GM19351 (cell line): ENCODE results near the gene WDR75.
"Not testable (repeated sequence)": the region's sequence is repeated elsewhere in the genome, so short reads cannot be mapped to it uniquely, and the experiment has no call there.

Experiments
- ATAC-seq: cut with Tn5 transposase; IDR thresholded peaks from one replicate; pipeline ENCODE4 v1.9.1; 2021; ENCODE audit warnings: mild to moderate bottlenecking, moderate library complexity; ENCODE audit not compliant: unreplicated experiment

WDR75 gene

GRCh38 chr2:189439342-189439741, 1.9 kb upstream of the WDR75 start:
- no peak for ATAC-seq

DNA sequence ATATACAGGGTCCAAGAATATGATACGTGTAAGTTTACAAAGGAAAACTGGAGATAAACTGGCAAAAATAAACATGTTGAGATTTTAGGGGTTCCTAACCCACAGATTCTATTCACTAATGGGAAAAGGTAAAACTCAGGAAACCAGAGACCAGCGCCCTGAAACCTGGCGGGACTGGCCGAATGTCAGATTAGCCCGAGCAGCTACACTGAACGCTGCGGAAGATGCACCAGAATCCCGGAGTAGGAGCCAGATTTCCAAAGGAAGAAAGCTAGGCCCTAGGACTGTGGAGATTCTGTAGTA, 679 bp upstream of the WDR75 start:
- ATAC-seq = peak; percentile 23

DNA sequence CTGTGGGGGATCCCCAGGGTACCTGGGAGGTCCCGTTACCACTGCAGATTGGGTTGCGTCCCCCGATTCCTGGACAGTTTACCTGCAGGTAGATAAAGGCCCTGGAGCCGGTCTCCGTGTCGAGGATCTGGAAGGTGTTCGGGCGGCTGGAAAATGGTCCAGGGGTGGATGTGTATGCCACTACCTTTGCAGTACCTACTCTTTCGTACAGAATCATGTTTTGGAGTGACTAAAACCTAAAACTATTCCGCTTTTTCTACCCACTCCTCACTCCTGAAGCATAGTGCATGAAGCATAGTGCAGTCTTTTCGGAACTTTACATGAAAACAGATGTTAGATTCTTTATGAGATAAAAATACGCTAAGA, 418 bp downstream of the WDR75 start:
- ATAC-seq = no peak

- no peak for ATAC-seq
These were observed 1.2 kb downstream of the WDR75 start for GRCh38 chr2:189442468-189442867.

DNA sequence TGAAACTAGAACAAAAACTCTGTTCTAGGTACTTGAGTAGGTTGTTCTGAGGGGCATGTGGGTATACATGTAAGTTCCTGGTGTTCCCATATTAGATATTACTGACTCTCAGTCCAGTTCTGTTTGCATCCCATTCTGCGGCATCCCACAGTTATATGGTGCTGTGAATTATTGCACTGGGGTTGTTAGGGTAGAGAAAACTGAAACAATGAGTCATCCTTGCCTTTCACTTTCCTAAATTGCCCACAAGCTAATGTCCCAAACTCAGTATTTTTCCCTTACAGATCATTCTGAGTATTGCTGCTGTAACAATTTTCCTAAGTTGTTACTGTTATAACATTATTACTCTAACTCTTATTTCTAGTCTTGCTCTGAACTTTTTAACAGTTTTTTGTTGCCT, 3.0 kb downstream of the WDR75 start:
- peak; percentile 20 for ATAC-seq

- no peak for ATAC-seq
These were observed 5.5 kb downstream of the WDR75 start for GRCh38 chr2:189446780-189447179.

DNA sequence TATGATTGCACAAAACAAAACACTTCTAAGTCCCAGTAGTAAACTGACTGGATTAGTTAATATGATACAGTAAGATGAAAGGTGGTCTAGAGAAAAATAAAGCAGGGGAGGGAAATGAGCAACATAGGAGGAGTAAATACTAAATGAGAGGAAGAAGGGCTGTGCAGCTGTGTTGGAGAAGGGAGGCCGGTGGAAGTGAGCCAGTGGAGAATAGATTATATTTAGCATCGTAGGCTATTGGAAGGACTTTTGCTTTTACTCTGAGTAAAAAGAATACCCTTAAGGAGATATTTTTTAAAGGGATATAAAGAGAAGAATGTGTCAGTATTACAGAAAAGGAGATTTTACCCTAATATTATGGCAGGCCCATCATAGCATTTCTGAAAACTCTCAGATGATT, 12.7 kb downstream of the WDR75 start:
- no peak for ATAC-seq

GRCh38 chr2:189465076-189465475, 23.8 kb downstream of the WDR75 start:
- no peak for ATAC-seq

- no peak for ATAC-seq
These were observed 24.2 kb downstream of the WDR75 start for GRCh38 chr2:189465478-189465877.

DNA sequence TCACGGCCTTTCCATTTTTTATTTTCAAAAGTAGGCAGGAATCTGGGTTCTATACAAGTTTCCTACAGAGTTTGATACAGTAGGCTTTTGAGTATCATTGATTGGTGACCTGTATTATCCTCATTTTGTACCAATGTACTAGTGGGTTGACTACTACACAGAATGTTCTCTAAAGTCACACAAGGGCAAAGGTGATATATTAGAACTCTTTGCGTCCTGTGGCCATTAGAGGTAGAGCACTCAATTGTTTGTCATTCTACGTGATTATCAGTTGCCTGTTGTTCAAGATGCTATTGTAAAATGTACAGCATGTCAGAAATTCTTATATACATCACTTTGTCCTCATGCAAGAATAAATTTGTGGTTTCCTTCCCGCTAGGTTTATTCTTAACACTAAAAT, 24.8 kb downstream of the WDR75 start:
- no peak for ATAC-seq

DNA sequence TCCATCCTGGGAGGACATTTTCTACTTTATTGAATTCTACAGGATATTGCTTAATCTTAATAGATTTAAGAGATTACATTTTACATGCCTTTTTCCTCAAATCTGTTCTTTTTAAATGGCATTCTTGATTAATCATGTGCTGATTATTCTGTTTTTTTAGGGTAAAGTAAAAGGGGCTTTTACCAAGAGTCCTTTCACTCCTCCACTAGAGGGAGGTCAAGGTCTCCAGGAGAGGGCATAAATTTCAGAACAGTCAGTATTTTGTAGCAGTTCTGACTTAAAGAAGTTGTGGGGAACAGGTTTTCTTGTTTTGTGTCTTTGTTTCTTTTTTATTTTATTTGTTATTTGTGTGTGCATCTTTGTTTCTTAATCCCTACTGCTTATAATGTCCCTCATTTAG, 25.4 kb downstream of the WDR75 start:
- ATAC-seq = peak; percentile 48

DNA sequence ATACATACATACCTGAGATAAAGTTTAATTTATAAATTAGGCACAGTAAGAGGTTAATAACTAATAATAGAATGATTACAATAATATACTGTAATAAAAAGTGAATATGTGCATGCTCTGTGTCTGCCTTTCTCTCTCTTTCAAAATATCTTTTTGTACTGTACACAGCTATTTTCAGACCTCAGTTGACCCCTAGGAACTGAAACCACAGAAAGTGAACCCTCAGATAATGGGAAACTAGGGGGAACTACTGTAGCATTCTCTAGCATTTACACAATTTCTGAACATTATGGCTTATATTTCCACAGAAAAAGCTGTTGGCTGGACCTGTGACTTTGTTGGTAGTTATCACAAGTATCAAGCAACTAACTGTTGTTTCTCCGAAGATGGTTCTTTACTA, 25.9 kb downstream of the WDR75 start:
- no peak for ATAC-seq

- no peak for ATAC-seq
These were observed 26.3 kb downstream of the WDR75 start for GRCh38 chr2:189467593-189467992.

- no peak for ATAC-seq
These were observed 33.3 kb downstream of the WDR75 start for GRCh38 chr2:189474526-189474925.

- ATAC-seq = no peak
These were observed 36.5 kb downstream of the WDR75 start for GRCh38 chr2:189477756-189478155.

- not testable (repeated sequence) for ATAC-seq
These were observed 37.0 kb downstream of the WDR75 start for GRCh38 chr2:189478289-189478688.

GRCh38 chr2:189481071-189481470, 39.8 kb downstream of the WDR75 start:
- no peak for ATAC-seq

DNA sequence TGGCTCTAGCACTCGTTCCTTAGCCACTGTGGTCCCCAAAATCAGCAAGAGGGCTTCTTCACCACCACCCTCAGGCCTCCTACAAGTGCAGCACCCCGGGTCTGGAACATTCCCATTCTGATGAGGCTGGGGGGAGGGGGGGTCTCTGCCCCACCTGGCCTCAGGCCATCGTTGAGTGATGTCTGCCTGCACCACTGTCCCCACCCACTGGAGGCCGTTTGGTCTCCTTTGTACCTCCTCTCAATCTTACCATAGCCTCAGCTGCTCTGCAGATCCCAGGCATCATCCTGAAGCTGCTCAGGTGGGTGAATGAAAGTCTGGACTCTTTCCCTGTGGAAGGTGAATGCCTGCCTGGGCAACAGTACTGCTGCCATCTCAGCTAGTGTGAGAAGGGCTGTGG, 42.3 kb downstream of the WDR75 start:
- no peak for ATAC-seq

GRCh38 chr2:189483980-189484740, 42.9 kb downstream of the WDR75 start:
- no peak for ATAC-seq

GRCh38 chr2:189485146-189485545, 43.9 kb downstream of the WDR75 start:
- ATAC-seq = no peak

- no peak for ATAC-seq
These were observed 45.0 kb downstream of the WDR75 start for GRCh38 chr2:189486237-189486770.

- no peak for ATAC-seq
These were observed 46.2 kb downstream of the WDR75 start for GRCh38 chr2:189487283-189488007.

DNA sequence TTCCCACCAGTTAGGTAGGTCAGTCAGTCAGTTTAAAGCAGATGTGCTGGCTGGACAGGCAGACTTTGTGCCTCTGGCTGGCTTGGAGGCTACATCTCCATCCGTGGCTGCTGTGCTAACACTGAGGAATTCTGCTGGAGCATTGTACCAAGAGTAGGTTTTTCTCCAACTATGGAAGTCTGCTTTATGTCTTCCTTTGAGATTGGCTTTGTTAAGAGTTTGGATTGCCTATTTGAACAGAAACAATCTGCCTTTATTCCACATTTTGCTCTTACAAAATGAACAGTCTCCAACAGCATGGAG, 46.7 kb downstream of the WDR75 start:
- no peak for ATAC-seq
